ENCODE measurements around the gene SMAD6.

Gene SMAD6

DNA sequence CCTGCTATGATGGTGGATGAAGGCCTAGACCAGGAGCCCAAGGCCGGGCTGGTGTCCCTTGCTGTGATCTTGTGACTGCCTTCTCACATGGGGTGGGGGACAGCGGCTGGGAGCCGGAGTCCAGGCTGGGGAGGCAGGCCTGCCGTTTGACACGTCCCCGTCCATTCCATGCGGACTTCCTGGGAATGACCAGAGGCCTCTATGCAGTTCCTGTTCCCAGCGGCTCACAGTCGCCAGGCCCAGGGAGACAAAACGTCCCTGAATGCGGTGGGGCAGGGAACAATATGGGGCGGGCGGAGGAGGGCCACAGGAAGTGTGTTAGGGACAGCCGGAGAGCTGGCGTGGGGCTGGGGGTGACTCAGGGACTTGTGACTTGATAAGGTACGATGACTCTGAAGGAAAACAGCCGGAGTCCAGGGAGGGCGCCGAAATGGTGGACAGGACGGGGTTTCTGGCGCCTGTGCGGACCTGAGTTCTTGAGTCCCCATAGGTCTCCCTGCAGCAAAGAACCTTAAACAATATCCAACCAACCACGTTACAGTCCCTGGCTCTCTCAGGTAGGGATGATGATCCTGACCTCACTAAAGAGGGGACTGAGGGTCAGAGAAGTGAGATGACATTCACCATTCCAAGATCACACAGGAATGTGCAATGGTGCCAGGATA, 40.5 kb upstream of the SMAD6 start:
- H3K9ac ChIP-seq (ENCODE audit: low read depth, low read length, poor library complexity, severe bottlenecking), result no peak overlapping the region

DNA sequence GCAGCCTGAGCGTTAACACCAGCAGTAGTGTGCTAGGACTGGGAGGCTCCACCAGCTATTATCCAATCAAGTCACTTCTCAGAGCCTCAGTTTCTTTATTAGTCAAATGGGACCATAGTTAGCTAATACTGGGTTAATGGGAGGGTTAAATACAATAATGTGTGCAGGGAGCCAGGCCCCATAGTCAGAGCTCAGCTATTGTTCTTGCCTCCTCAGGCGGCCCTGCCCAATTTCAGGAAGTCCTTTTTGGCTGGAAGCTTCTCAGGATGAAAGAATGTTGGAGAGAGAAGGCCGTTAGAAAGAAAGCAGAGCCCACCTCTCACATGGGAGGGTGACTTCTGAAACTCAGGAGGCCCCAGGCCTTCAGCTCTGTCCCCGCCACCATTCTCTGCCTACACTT, 39.5 kb upstream of the SMAD6 start:
- H3K79me2 ChIP-seq (ENCODE audit: insufficient read depth, low read length), result no peaks in the 10 kb centered on the region
- no peak overlapping the region for H3K9ac ChIP-seq (ENCODE audit: low read depth, low read length, poor library complexity, severe bottlenecking)
- H3K36me3 ChIP-seq (ENCODE audit: insufficient read depth, low read length), result no peaks in the 10 kb centered on the region
- H3K4me1 ChIP-seq (ENCODE audit: insufficient read depth, low read length, poor library complexity, severe bottlenecking), result no peaks in the 10 kb centered on the region
- H3K9me3 ChIP-seq (ENCODE audit: insufficient read depth, low read depth, low read length), result no peaks in the 10 kb centered on the region
- no peaks in the 10 kb centered on the region for H3K9me2 ChIP-seq (replicated peaks; ENCODE audit: low read depth, low read length)
- H3K27me3 ChIP-seq (ENCODE audit: insufficient read depth, low read length, poor library complexity, severe bottlenecking), result no peaks in the 10 kb centered on the region
- no peaks in the 10 kb centered on the region for H4K20me1 ChIP-seq (ENCODE audit: insufficient read depth, low read length, poor library complexity, severe bottlenecking)
- H3F3A ChIP-seq (ENCODE audit: low read depth), result no peaks in the 10 kb centered on the region
- H3K4me2 ChIP-seq (ENCODE audit: low read depth, low read length, poor library complexity, severe bottlenecking), result no peak overlapping the region
- TF ChIP-seq, protein P1, sequence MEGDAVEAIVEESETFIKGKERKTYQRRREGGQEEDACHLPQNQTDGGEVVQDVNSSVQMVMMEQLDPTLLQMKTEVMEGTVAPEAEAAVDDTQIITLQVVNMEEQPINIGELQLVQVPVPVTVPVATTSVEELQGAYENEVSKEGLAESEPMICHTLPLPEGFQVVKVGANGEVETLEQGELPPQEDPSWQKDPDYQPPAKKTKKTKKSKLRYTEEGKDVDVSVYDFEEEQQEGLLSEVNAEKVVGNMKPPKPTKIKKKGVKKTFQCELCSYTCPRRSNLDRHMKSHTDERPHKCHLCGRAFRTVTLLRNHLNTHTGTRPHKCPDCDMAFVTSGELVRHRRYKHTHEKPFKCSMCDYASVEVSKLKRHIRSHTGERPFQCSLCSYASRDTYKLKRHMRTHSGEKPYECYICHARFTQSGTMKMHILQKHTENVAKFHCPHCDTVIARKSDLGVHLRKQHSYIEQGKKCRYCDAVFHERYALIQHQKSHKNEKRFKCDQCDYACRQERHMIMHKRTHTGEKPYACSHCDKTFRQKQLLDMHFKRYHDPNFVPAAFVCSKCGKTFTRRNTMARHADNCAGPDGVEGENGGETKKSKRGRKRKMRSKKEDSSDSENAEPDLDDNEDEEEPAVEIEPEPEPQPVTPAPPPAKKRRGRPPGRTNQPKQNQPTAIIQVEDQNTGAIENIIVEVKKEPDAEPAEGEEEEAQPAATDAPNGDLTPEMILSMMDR (conservative IDR thresholded peaks at IDR 0.05; ENCODE audit: low read length), result no peak
- H2AFZ ChIP-seq (ENCODE audit: low read length), result no peak overlapping the region
- no peak overlapping the region for H3K4me3 ChIP-seq (ENCODE audit: low read length, poor library complexity, severe bottlenecking)

More for the DNA sequence above, 40.5 kb upstream of the SMAD6 start:
- H3K79me2 ChIP-seq (ENCODE audit: insufficient read depth, low read length), result peaks cover 6% of the 10 kb centered on the region; the same call in 1 of the 2 replicates
- no peaks in the 10 kb centered on the region for H3K4me1 ChIP-seq (ENCODE audit: insufficient read depth, low read length, poor library complexity, severe bottlenecking)
- no peaks in the 10 kb centered on the region for H3K27me3 ChIP-seq (ENCODE audit: insufficient read depth, low read length, poor library complexity, severe bottlenecking)
- H3K9me2 ChIP-seq (replicated peaks; ENCODE audit: low read depth, low read length), result no peaks in the 10 kb centered on the region
- H3F3A ChIP-seq (ENCODE audit: low read depth), result no peaks in the 10 kb centered on the region
- H2AFZ ChIP-seq (ENCODE audit: low read length), result no peak overlapping the region
- H4K20me1 ChIP-seq (ENCODE audit: insufficient read depth, low read length, poor library complexity, severe bottlenecking), result no peaks in the 10 kb centered on the region
- TF ChIP-seq, protein P1 (conservative IDR thresholded peaks at IDR 0.05; ENCODE audit: low read length), result no peak
- no peak for TF ChIP-seq EZH2phosphoT487 (IDR thresholded peaks at IDR 0.05; ENCODE audit: borderline replicate concordance)
- H3K4me3 ChIP-seq (ENCODE audit: low read length, poor library complexity, severe bottlenecking), result no peak overlapping the region
- no peaks in the 10 kb centered on the region for H3K9me3 ChIP-seq (ENCODE audit: insufficient read depth, low read depth, low read length)
- H3K36me3 ChIP-seq (ENCODE audit: insufficient read depth, low read length), result no peaks in the 10 kb centered on the region
- H3K4me2 ChIP-seq (ENCODE audit: low read depth, low read length, poor library complexity, severe bottlenecking), result no peak overlapping the region

DNA sequence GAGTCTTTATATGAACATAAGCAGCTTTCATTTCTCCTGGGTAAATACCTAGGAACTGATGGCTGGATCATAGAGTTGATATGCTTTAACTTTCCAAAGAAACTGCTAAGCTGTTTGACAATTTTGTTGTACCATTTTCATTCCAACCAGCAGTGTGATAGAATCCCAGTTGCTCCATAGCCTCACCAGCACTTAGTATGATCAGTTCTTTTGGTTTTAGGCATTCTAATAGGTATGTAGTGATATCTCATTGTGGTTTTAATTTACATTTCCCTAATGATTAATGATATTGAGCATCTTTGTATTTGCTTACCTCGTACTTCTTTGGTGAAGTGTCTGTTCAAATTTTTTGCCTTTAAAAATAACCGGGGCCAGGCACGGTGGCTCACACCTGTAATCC, 38.4 kb upstream of the SMAD6 start:
- no peak overlapping the region for H3K4me2 ChIP-seq (ENCODE audit: low read depth, low read length, poor library complexity, severe bottlenecking)

More for the DNA sequence above, 38.4 kb upstream of the SMAD6 start:
- Histone ChIP-seq H3K9me3 (ENCODE audit: insufficient read depth, low read depth, low read length) (no peaks in the 10 kb centered on the region), H3K9ac (ENCODE audit: low read depth, low read length, poor library complexity, severe bottlenecking) (no peak overlapping the region), H3K27me3 (ENCODE audit: insufficient read depth, low read length, poor library complexity, severe bottlenecking) (no peaks in the 10 kb centered on the region), H3F3A (ENCODE audit: low read depth) (no peaks in the 10 kb centered on the region), H2AFZ (ENCODE audit: low read length) (no peak overlapping the region), H4K20me1 (ENCODE audit: insufficient read depth, low read length, poor library complexity, severe bottlenecking) (no peaks in the 10 kb centered on the region), H3K36me3 (ENCODE audit: insufficient read depth, low read length) (no peaks in the 10 kb centered on the region), H3K9me2 (replicated peaks; ENCODE audit: low read depth, low read length) (no peaks in the 10 kb centered on the region), H3K4me1 (ENCODE audit: insufficient read depth, low read length, poor library complexity, severe bottlenecking) (no peaks in the 10 kb centered on the region), H3K4me3 (ENCODE audit: low read length, poor library complexity, severe bottlenecking) (no peak overlapping the region), H3K79me2 (ENCODE audit: insufficient read depth, low read length) (no peaks in the 10 kb centered on the region)
- no peak for TF ChIP-seq EZH2phosphoT487 (IDR thresholded peaks at IDR 0.05; ENCODE audit: borderline replicate concordance)
- TF ChIP-seq, protein P1 (conservative IDR thresholded peaks at IDR 0.05; ENCODE audit: low read length), result no peak
